Lung (tissue), 12 donors: Measurements from ENCODE around the gene PRRG1. TPM values are rescaled to one million over a fixed set of nuclear protein-coding genes. Genes with fewer than 3 reads are reported as not detected.

Experiments used
- ATAC-seq: fragments of 200-7000 bp; cut with Tn5 transposase; one replicate; pipeline ENCODE4 v1.9.1; 2020; ENCODE audit warnings: moderate number of reproducible peaks; ENCODE audit not compliant: insufficient read depth, low FRiP score
- DNase-seq, 3 donors: peaks; one replicate each; pipeline ENCODE4 v3.0.0-alpha.2; 2013 to 2017
- H3K27ac ChIP-seq, 2 donors: one replicate each; pipeline ENCODE4 v1.5.1; 2013; ENCODE audit warnings: mild to moderate bottlenecking in 2 of 2, moderate library complexity in 2 of 2, control low read depth in 1 of 2, inconsistent platforms in 1 of 2, low read depth in 1 of 2, low read length in 1 of 2
- H3K27me3 ChIP-seq, 3 donors: one replicate each; pipeline ENCODE4 v1.5.1; 2013; ENCODE audit warnings: low read length in 2 of 3; ENCODE audit not compliant: control insufficient read depth in 3 of 3, insufficient read depth in 3 of 3
- H3K36me3 ChIP-seq, 4 donors: one replicate each; pipeline ENCODE4 v1.5.1; 2013; ENCODE audit warnings: low read length in 4 of 4, mild to moderate bottlenecking in 1 of 4, moderate library complexity in 1 of 4; ENCODE audit not compliant: control insufficient read depth in 4 of 4, insufficient read depth in 4 of 4
- H3K4me1 ChIP-seq, 5 donors: one replicate each; pipeline ENCODE4 v1.5.1; 2013; ENCODE audit warnings: low read length in 5 of 5, mild to moderate bottlenecking in 2 of 5, moderate library complexity in 1 of 5; ENCODE audit not compliant: control insufficient read depth in 5 of 5, insufficient read depth in 5 of 5
- H3K4me3 ChIP-seq: one replicate; pipeline ENCODE4 v1.5.1; 2013; ENCODE audit warnings: mild to moderate bottlenecking, control low read depth, moderate library complexity
- H3K9ac ChIP-seq, 2 donors: one replicate each; pipeline ENCODE4 v1.5.1; 2013; ENCODE audit warnings: low read length in 2 of 2, control low read depth in 1 of 2; ENCODE audit not compliant: insufficient read depth in 1 of 2
- H3K9me3 ChIP-seq, 4 donors: one replicate each; pipeline ENCODE4 v1.5.1; 2013; ENCODE audit warnings: low read length in 3 of 4, mild to moderate bottlenecking in 1 of 4, moderate library complexity in 1 of 4; ENCODE audit not compliant: control insufficient read depth in 4 of 4, insufficient read depth in 3 of 4
- CTCF ChIP-seq: IDR thresholded peaks from 2 replicates; pipeline ENCODE4 v1.5.1; 2012; ENCODE audit warnings: mild to moderate bottlenecking; ENCODE audit errors: control extremely low read depth, extremely low read depth
- WGBS, 2 donors: extraction: QIAGEN DNeasy Blood & Tissue Kit; methylation state at CpG; one replicate each; pipeline ENCODE4 v1.1.7; 2013; 5-methylcytosine and 5-hydroxymethylcytosine counted together
- polyA plus RNA-seq, 2 donors: library from polyadenylated mRNA; stranded (reverse); fragments of 200-250 nt; gene quantifications; one replicate each; pipeline ENCODE4 v1.2.1, GENCODE V29; 2013
- total RNA-seq, 2 donors: library from RNA; depleted of rRNA in 1 of 2; stranded (reverse); fragments of >200 nt in 1 of 2; gene quantifications; one replicate each; pipeline ENCODE4 v1.2.1, GENCODE V29; 2014 to 2021
- donor health status: control.
- donor health status: control.
- donor health status: Bipolar disorder and iron deficiency.
- donor health status: healthy.
- donor health status: DM: yes; HTN: yes; CAD: no.

PRRG1 gene
- total and polyA plus RNA-seq, 4 donors: 2.1 to 15.0 (median 3.8) TPM

GRCh38 chrX:37434362-37434761 is 85.2 kb downstream of the PRRG1 start:
- TF ChIP-seq CTCF: no peak
- Histone ChIP-seq H3K9me3 (no peaks in the 10 kb centered on the region), H3K27ac (no peak overlapping the region), H3K27me3 (peaks cover 0 to 14% (median 5%) of the 10 kb centered on the region in 3 donors), H3K4me3 (no peak overlapping the region), H3K4me1 (peaks cover 0 to 4% (median 0%) of the 10 kb centered on the region in 5 donors), H3K36me3 (no peaks in the 10 kb centered on the region), H3K9ac (no peak overlapping the region)
- WGBS, 2 donors: 86 to 96% methylated on average over 1 of the region's 1 CpG
- ATAC-seq (no peak), DNase-seq (no peak)

- no peak overlapping the region for H3K4me3 ChIP-seq
- no peak overlapping the region for H3K9ac ChIP-seq
- H3K36me3 ChIP-seq: no peaks in the 10 kb centered on the region
- no peak for TF ChIP-seq CTCF
- ATAC-seq: no peak
- DNase-seq: no peak
- H3K9me3 ChIP-seq: no peaks in the 10 kb centered on the region
- H3K27ac ChIP-seq: no peak overlapping the region
- 53 to 100% methylated on average over 1 of the region's 1 CpG for WGBS, 2 donors
- H3K27me3 ChIP-seq: peaks cover 0 to 11% (median 5%) of the 10 kb centered on the region in 3 donors
- peaks cover 0 to 4% (median 0%) of the 10 kb centered on the region in 5 donors for H3K4me1 ChIP-seq
Observed at GRCh38 chrX:37437160-37437559, 88.0 kb downstream of the PRRG1 start.

GRCh38 chrX:37441377-37441776 is 92.2 kb downstream of the PRRG1 start:
- H3K27me3 ChIP-seq: peaks cover 3 to 6% (median 5%) of the 10 kb centered on the region in 3 donors
- H3K4me3 ChIP-seq: no peak overlapping the region
- 93 to 98% methylated on average over 14 to 16 of the region's 16 CpGs for whole genome bisulfite sequencing, 2 donors
- H3K4me1 ChIP-seq: peaks cover 0 to 4% (median 0%) of the 10 kb centered on the region in 5 donors
- no peaks in the 10 kb centered on the region for H3K36me3 ChIP-seq
- no peak overlapping the region for H3K27ac ChIP-seq
- no peak for DNase-seq
- no peak overlapping the region for H3K9ac ChIP-seq
- ATAC-seq: no peak
- no peak for TF ChIP-seq CTCF
- H3K9me3 ChIP-seq: no peaks in the 10 kb centered on the region

- ATAC-seq: no peak
- no peak overlapping the region for H3K9ac ChIP-seq
- no peak for DNase-seq
- TF ChIP-seq CTCF: no peak
- H3K27me3 ChIP-seq: peaks cover 3 to 6% (median 3%) of the 10 kb centered on the region in 3 donors
- WGBS, 2 donors: 59 to 91% methylated on average over 1 of the region's 1 CpG
- peaks cover 0 to 2% (median 0%) of the 10 kb centered on the region in 4 donors for H3K36me3 ChIP-seq
- H3K9me3 ChIP-seq: no peaks in the 10 kb centered on the region
- H3K4me1 ChIP-seq: no peaks in the 10 kb centered on the region
- no peak overlapping the region for H3K27ac ChIP-seq
- H3K4me3 ChIP-seq: no peak overlapping the region
Observed at GRCh38 chrX:37445182-37445581, 96.0 kb downstream of the PRRG1 start.
